ENCODE measurements around the gene GNG7.
"Not testable (repeated sequence)": the region's sequence is repeated elsewhere in the genome, so short reads cannot be mapped to it uniquely, and the experiment has no call there.

DNA sequence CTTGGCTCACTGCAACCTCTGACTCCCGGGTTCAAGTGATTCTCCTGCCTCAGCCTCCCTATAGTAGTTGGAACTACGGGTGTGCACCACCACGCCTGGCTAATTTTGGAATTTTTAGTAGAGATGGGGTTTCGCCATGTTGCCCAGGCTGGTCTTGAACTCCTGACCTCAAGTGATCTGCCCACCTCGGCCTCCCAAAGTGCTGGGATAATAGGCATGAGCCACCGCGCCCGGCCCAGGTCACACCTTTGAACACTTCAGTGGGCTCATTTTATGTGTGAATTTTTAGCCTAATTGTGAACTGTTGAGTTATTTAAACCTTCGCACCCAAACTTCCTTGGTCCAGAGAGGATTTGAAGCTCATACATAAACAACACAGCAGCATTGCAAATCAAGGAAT is 138.9 kb downstream of the GNG7 start:
- TF ChIP-seq, protein P1, sequence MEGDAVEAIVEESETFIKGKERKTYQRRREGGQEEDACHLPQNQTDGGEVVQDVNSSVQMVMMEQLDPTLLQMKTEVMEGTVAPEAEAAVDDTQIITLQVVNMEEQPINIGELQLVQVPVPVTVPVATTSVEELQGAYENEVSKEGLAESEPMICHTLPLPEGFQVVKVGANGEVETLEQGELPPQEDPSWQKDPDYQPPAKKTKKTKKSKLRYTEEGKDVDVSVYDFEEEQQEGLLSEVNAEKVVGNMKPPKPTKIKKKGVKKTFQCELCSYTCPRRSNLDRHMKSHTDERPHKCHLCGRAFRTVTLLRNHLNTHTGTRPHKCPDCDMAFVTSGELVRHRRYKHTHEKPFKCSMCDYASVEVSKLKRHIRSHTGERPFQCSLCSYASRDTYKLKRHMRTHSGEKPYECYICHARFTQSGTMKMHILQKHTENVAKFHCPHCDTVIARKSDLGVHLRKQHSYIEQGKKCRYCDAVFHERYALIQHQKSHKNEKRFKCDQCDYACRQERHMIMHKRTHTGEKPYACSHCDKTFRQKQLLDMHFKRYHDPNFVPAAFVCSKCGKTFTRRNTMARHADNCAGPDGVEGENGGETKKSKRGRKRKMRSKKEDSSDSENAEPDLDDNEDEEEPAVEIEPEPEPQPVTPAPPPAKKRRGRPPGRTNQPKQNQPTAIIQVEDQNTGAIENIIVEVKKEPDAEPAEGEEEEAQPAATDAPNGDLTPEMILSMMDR (IDR thresholded peaks at IDR 0.05): not testable (repeated sequence)
- not testable (repeated sequence) for TF ChIP-seq POLR2A (IDR thresholded peaks at IDR 0.05)

Measured in adrenal gland (tissue), 5 donors.